ENCODE measurements around the gene SH3RF1.

SH3RF1 gene

DNA sequence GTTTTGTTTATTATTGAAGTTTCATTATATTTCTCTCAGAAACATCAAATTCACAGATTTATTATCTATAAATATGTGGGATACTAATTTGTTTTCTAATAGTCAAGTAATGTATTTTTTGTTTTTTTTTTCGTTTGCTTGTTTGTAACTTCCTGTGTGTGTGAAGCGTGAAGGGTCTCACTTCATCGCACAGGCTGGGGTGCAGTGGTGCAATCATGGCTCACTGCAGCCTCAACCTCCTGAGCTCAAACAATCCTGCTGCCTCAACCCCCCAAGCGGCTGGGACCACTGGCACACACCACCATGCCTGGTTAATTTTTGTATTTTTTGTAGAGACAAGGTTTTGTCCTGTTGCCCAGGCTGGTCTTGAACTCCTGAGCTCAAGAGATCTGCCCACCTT, 55.1 kb downstream of the SH3RF1 start:
- Histone ChIP-seq H3K27ac (ENCODE audit: low read depth in 2 of 2, low read length in 2 of 2) (no peak overlapping the region), H3K9ac (ENCODE audit: low read depth in 1 of 2, low read length in 2 of 2) (no peak overlapping the region)

DNA sequence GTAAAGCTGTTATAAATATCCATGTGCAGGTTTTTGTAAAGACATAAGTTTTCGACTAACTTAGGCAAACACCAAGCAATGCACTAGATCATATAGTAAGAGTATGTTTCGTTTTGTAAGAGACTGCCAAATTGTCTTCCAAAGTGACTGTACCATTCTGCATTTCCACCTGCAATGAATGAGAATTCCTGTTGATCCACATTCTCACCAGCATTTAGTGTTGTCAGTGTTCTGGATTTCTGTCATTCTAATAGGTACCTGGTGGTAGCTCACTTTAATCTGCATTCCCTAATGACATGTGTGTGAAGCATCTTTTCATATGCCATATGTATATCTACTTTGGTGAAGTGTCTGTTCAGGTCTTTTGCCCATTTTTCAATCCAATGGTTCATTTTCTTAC, 57.8 kb downstream of the SH3RF1 start:
- H3K27ac ChIP-seq (ENCODE audit: low read depth in 2 of 2, low read length in 2 of 2) = no peak overlapping the region
- peaks cover 10 to 20% of the 10 kb centered on the region in 2 donors for H3K4me1 ChIP-seq (ENCODE audit: control insufficient read depth in 2 of 2, insufficient read depth in 2 of 2, low read length in 2 of 2)

More for the DNA sequence above, 55.1 kb downstream of the SH3RF1 start:
- Histone ChIP-seq H3K27me3 (ENCODE audit: control insufficient read depth in 2 of 2, insufficient read depth in 2 of 2, low read length in 2 of 2) (no peaks in the 10 kb centered on the region), H3K4me1 (ENCODE audit: control insufficient read depth in 2 of 2, insufficient read depth in 2 of 2, low read length in 2 of 2) (peaks cover 3 to 15% of the 10 kb centered on the region in 2 donors), H3K4me3 (ENCODE audit: low read length in 2 of 2) (no peak overlapping the region), H3K36me3 (ENCODE audit: control insufficient read depth in 2 of 2, insufficient read depth in 2 of 2, low read length in 2 of 2) (peaks cover 6 to 8% of the 10 kb centered on the region in 2 donors), H3K9me3 (ENCODE audit: control insufficient read depth in 2 of 2, low read length in 2 of 2) (no peaks in the 10 kb centered on the region)

DNA sequence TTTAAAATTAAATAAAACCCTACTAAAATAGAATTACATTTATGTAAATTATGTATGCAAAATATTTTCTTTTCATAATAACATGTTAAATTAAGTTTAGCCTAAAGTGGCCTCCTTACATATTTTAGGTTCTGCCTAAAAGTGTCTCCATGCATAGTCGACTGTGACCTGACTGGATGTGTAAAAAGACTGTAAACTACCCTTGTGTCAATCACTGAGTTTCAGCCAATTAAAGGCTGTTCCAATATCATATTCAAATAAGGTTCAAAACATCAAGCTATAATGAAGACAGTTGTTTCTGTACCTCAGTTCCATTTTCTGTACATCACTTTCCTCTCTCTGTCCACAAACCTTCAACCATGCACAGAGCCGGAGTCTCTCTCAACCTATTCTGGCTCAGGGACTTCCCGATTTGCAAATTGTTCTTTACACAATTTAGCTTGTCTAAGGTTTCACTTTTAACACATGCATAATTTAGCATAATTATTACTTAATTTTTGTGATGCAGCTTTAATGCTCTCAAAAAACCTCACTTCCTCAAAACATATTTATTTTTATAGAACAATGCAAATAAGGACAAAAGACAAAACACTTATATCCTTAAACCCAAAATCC, 60.1 kb downstream of the SH3RF1 start:
- H3K27me3 ChIP-seq (ENCODE audit: control insufficient read depth in 2 of 2, insufficient read depth in 2 of 2, low read length in 2 of 2) = no peaks in the 10 kb centered on the region
- no peak overlapping the region for H3K27ac ChIP-seq (ENCODE audit: low read depth in 2 of 2, low read length in 2 of 2)
- H3K36me3 ChIP-seq (ENCODE audit: control insufficient read depth in 2 of 2, insufficient read depth in 2 of 2, low read length in 2 of 2) = peaks cover 6 to 8% of the 10 kb centered on the region in 2 donors
- H3K9me3 ChIP-seq (ENCODE audit: control insufficient read depth in 2 of 2, low read length in 2 of 2) = no peaks in the 10 kb centered on the region
- no peak overlapping the region for H3K9ac ChIP-seq (ENCODE audit: low read depth in 1 of 2, low read length in 2 of 2)
- H3K4me1 ChIP-seq (ENCODE audit: control insufficient read depth in 2 of 2, insufficient read depth in 2 of 2, low read length in 2 of 2) = peaks cover 10 to 20% of the 10 kb centered on the region in 2 donors
- H3K4me3 ChIP-seq (ENCODE audit: low read length in 2 of 2) = no peak overlapping the region

More for the DNA sequence above, 57.8 kb downstream of the SH3RF1 start:
- peaks cover 6 to 8% of the 10 kb centered on the region in 2 donors for H3K36me3 ChIP-seq (ENCODE audit: control insufficient read depth in 2 of 2, insufficient read depth in 2 of 2, low read length in 2 of 2)
- no peaks in the 10 kb centered on the region for H3K27me3 ChIP-seq (ENCODE audit: control insufficient read depth in 2 of 2, insufficient read depth in 2 of 2, low read length in 2 of 2)
- peak overlapping the region in 1 of 2 donors; percentile 16 for H3K4me3 ChIP-seq (ENCODE audit: low read length in 2 of 2)
- H3K9me3 ChIP-seq (ENCODE audit: control insufficient read depth in 2 of 2, low read length in 2 of 2) = no peaks in the 10 kb centered on the region
- H3K9ac ChIP-seq (ENCODE audit: low read depth in 1 of 2, low read length in 2 of 2) = no peak overlapping the region

DNA sequence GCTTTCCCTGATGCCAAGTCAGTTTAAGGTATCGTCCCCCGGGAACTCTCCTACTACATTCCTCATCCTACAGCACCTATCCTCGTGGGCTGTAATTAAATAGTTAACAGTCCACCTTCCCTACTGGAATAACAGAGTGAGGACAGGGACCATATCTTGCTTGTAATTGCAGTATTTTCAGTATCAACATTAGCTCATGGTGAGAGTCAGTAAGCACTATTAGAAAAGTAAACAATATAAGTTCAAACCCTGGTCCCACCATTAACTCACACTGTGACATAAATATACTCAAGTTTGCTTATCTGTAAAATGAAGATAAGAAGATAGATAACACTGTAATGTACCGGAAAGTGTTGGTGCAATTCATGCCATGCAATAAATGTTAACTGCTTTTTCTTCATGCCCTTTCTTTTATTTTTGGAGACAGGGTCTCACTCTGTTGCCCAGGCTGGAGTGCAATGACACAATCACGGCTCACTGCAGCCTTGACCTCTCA, 61.3 kb downstream of the SH3RF1 start:
- Histone ChIP-seq H3K9ac (ENCODE audit: low read depth in 1 of 2, low read length in 2 of 2) (no peak overlapping the region), H3K4me3 (ENCODE audit: low read length in 2 of 2) (no peak overlapping the region), H3K27ac (ENCODE audit: low read depth in 2 of 2, low read length in 2 of 2) (no peak overlapping the region), H3K36me3 (ENCODE audit: control insufficient read depth in 2 of 2, insufficient read depth in 2 of 2, low read length in 2 of 2) (peaks cover 0 to 8% of the 10 kb centered on the region in 2 donors), H3K9me3 (ENCODE audit: control insufficient read depth in 2 of 2, low read length in 2 of 2) (no peaks in the 10 kb centered on the region), H3K27me3 (ENCODE audit: control insufficient read depth in 2 of 2, insufficient read depth in 2 of 2, low read length in 2 of 2) (no peaks in the 10 kb centered on the region), H3K4me1 (ENCODE audit: control insufficient read depth in 2 of 2, insufficient read depth in 2 of 2, low read length in 2 of 2) (peaks cover 10 to 20% of the 10 kb centered on the region in 2 donors)

DNA sequence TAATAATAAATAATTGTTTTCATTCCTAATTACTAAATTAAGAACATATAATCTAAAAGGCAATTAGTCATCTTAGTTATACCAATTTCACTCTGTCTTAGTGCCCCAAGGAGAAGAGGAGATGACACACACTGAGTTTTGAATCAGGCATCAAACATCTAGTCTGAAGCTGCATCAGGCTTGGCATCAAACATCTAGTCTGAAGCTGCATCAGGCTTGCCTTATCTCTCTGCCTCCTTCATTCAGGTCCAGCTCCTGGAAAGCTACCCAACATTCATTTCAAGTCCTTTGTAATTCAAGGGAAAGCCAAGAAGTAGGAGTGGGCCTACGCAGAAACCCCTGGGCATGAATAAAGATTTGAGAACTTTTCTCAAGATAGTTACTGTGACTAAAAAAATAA, 62.2 kb downstream of the SH3RF1 start:
- Histone ChIP-seq H3K4me1 (ENCODE audit: control insufficient read depth in 2 of 2, insufficient read depth in 2 of 2, low read length in 2 of 2) (peaks cover 10 to 20% of the 10 kb centered on the region in 2 donors), H3K27ac (ENCODE audit: low read depth in 2 of 2, low read length in 2 of 2) (no peak overlapping the region), H3K4me3 (ENCODE audit: low read length in 2 of 2) (no peak overlapping the region), H3K9me3 (ENCODE audit: control insufficient read depth in 2 of 2, low read length in 2 of 2) (no peaks in the 10 kb centered on the region), H3K9ac (ENCODE audit: low read depth in 1 of 2, low read length in 2 of 2) (no peak overlapping the region), H3K36me3 (ENCODE audit: control insufficient read depth in 2 of 2, insufficient read depth in 2 of 2, low read length in 2 of 2) (no peaks in the 10 kb centered on the region), H3K27me3 (ENCODE audit: control insufficient read depth in 2 of 2, insufficient read depth in 2 of 2, low read length in 2 of 2) (no peaks in the 10 kb centered on the region)

DNA sequence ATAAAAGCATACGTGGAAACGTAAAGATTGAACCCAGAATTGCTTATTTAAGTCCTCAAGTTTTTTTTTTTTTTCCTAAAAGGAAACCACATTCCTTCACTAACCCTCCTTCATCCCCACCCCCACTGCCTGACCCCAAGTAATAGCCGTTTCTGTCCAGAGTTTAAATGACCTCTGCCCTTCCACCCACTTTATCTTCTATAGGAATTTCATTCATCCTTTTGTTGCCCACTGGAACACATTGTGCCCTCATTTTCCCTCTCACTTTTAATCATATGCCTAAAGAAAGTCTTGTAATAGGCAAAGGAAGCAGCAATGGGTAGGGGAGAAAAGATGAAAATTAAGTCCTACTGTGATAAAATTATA, 62.7 kb downstream of the SH3RF1 start:
- Histone ChIP-seq H3K27ac (ENCODE audit: low read depth in 2 of 2, low read length in 2 of 2) (no peak overlapping the region), H3K4me3 (ENCODE audit: low read length in 2 of 2) (no peak overlapping the region), H3K27me3 (ENCODE audit: control insufficient read depth in 2 of 2, insufficient read depth in 2 of 2, low read length in 2 of 2) (no peaks in the 10 kb centered on the region), H3K9me3 (ENCODE audit: control insufficient read depth in 2 of 2, low read length in 2 of 2) (no peaks in the 10 kb centered on the region), H3K4me1 (ENCODE audit: control insufficient read depth in 2 of 2, insufficient read depth in 2 of 2, low read length in 2 of 2) (peaks cover 10 to 20% of the 10 kb centered on the region in 2 donors), H3K9ac (ENCODE audit: low read depth in 1 of 2, low read length in 2 of 2) (no peak overlapping the region), H3K36me3 (ENCODE audit: control insufficient read depth in 2 of 2, insufficient read depth in 2 of 2, low read length in 2 of 2) (no peaks in the 10 kb centered on the region)

DNA sequence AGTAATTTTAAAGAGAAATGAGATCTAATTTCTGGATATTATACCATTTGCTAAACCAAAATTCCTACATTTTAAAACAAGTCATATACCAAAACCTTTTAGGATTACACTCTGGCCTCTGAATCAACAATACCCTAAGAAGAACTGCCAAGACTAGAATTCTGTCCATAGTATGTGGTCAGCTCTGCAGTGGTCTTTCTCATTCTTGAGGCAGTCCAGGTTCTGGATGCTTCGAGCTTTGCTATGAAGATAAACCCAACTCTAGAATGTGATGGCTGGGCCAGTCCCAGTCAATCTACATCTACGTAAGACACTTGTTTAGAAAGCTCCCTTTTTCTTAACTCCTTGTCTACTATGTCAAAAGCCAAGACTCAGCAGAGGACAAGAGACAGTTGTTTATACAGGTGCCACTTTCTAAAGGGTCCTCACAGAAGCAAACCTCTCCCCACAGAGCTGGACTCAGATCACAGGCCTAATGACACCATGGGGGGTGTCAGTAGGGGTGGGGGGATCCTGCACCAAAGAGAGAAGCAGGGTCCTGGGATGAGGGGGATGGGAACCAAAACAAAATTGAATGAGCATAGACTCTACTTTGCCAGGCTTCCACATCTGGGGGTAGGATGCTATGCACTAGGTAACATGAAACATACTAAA, 63.2 kb downstream of the SH3RF1 start:
- H3K9ac ChIP-seq (ENCODE audit: low read depth in 1 of 2, low read length in 2 of 2) = no peak overlapping the region
- H3K36me3 ChIP-seq (ENCODE audit: control insufficient read depth in 2 of 2, insufficient read depth in 2 of 2, low read length in 2 of 2) = no peaks in the 10 kb centered on the region
- H3K27ac ChIP-seq (ENCODE audit: low read depth in 2 of 2, low read length in 2 of 2) = no peak overlapping the region
- no peak overlapping the region for H3K4me3 ChIP-seq (ENCODE audit: low read length in 2 of 2)
- H3K9me3 ChIP-seq (ENCODE audit: control insufficient read depth in 2 of 2, low read length in 2 of 2) = no peaks in the 10 kb centered on the region
- peaks cover 10 to 19% of the 10 kb centered on the region in 2 donors for H3K4me1 ChIP-seq (ENCODE audit: control insufficient read depth in 2 of 2, insufficient read depth in 2 of 2, low read length in 2 of 2)
- H3K27me3 ChIP-seq (ENCODE audit: control insufficient read depth in 2 of 2, insufficient read depth in 2 of 2, low read length in 2 of 2) = no peaks in the 10 kb centered on the region

DNA sequence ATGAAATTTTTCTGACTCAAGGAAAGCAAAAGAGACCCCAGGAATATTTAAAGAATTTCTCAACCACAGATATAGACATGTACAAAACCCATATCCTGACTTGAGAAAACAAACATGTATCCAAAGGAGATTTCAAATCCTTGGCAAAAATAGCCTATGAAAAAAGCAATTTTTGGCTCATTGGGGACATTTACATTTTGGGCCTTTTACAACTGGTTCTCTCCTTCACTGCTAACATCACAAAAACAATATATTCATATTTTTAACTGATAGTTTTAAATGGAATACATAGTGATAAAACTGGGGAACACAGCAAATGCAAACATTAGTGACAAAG, 65.0 kb downstream of the SH3RF1 start:
- no peaks in the 10 kb centered on the region for H3K9me3 ChIP-seq (ENCODE audit: control insufficient read depth in 2 of 2, low read length in 2 of 2)
- no peak overlapping the region for H3K27ac ChIP-seq (ENCODE audit: low read depth in 2 of 2, low read length in 2 of 2)
- no peak overlapping the region for H3K4me3 ChIP-seq (ENCODE audit: low read length in 2 of 2)
- H3K27me3 ChIP-seq (ENCODE audit: control insufficient read depth in 2 of 2, insufficient read depth in 2 of 2, low read length in 2 of 2) = no peaks in the 10 kb centered on the region
- H3K36me3 ChIP-seq (ENCODE audit: control insufficient read depth in 2 of 2, insufficient read depth in 2 of 2, low read length in 2 of 2) = no peaks in the 10 kb centered on the region
- peaks cover 10 to 23% of the 10 kb centered on the region in 2 donors for H3K4me1 ChIP-seq (ENCODE audit: control insufficient read depth in 2 of 2, insufficient read depth in 2 of 2, low read length in 2 of 2)
- H3K9ac ChIP-seq (ENCODE audit: low read depth in 1 of 2, low read length in 2 of 2) = no peak overlapping the region

DNA sequence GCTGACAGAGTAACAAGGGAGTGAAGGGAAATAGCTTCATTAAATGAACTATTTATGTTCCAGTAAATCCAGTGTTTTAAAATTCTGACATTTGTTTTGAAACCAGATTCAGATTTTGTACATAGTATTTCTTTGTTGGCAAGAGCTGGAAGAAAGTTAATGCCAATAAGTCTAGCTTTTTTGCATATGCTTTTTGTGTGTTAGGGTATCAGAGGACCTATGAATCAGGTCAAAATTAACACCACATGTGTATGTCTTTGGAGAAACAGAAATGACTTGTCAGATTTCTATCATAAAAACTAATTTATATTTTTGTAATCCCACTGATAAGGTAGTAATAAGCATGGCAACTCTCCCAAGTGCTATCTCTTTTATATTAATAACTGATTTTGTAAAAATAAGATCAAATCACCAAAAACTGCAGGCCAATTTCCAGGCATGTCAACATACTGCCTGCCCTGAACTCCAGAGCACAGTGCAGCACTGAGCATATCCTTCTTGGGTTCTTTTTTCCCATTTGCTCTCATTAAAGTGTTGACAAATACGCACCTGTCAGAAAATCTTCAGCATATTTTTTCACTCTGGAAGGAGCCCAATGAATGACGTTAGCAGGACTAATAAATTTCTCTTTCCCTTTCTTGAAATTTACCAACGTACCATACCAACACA, 65.5 kb downstream of the SH3RF1 start:
- Histone ChIP-seq H3K36me3 (ENCODE audit: control insufficient read depth in 2 of 2, insufficient read depth in 2 of 2, low read length in 2 of 2) (no peaks in the 10 kb centered on the region), H3K27ac (ENCODE audit: low read depth in 2 of 2, low read length in 2 of 2) (no peak overlapping the region), H3K27me3 (ENCODE audit: control insufficient read depth in 2 of 2, insufficient read depth in 2 of 2, low read length in 2 of 2) (no peaks in the 10 kb centered on the region), H3K4me1 (ENCODE audit: control insufficient read depth in 2 of 2, insufficient read depth in 2 of 2, low read length in 2 of 2) (peaks cover 10 to 23% of the 10 kb centered on the region in 2 donors), H3K4me3 (ENCODE audit: low read length in 2 of 2) (no peak overlapping the region), H3K9me3 (ENCODE audit: control insufficient read depth in 2 of 2, low read length in 2 of 2) (no peaks in the 10 kb centered on the region), H3K9ac (ENCODE audit: low read depth in 1 of 2, low read length in 2 of 2) (no peak overlapping the region)

DNA sequence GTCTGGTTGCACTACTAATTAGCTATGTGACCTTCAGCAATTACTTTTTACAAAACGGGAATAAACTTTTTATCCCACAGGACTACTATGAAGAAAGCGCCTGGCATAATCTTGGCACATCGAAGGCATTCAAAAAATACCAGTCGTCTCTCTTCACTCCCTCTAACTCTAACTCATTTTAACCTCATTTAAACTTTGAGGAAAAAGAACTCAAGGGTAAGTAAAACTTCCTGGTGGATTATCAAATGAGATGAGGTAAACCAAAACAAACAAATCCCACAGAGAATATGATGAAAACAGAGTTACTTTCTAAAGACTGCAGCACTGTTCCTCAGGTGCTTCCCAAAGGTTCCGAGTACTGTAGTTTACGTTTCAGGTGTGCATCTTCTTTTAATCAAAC, 66.9 kb downstream of the SH3RF1 start:
- H3K4me3 ChIP-seq (ENCODE audit: low read length in 2 of 2) = no peak overlapping the region
- no peaks in the 10 kb centered on the region for H3K36me3 ChIP-seq (ENCODE audit: control insufficient read depth in 2 of 2, insufficient read depth in 2 of 2, low read length in 2 of 2)
- H3K9me3 ChIP-seq (ENCODE audit: control insufficient read depth in 2 of 2, low read length in 2 of 2) = no peaks in the 10 kb centered on the region
- no peaks in the 10 kb centered on the region for H3K27me3 ChIP-seq (ENCODE audit: control insufficient read depth in 2 of 2, insufficient read depth in 2 of 2, low read length in 2 of 2)
- H3K9ac ChIP-seq (ENCODE audit: low read depth in 1 of 2, low read length in 2 of 2) = no peak overlapping the region
- H3K4me1 ChIP-seq (ENCODE audit: control insufficient read depth in 2 of 2, insufficient read depth in 2 of 2, low read length in 2 of 2) = peaks cover 2 to 12% of the 10 kb centered on the region in 2 donors
- no peak overlapping the region for H3K27ac ChIP-seq (ENCODE audit: low read depth in 2 of 2, low read length in 2 of 2)

All from mucosa of rectum (tissue), 2 donors.